ENCODE measurements around the gene NMNAT2.
"Not testable (repeated sequence)": the region's sequence is repeated elsewhere in the genome, so short reads cannot be mapped to it uniquely, and the experiment has no call there.

Gene NMNAT2

DNA sequence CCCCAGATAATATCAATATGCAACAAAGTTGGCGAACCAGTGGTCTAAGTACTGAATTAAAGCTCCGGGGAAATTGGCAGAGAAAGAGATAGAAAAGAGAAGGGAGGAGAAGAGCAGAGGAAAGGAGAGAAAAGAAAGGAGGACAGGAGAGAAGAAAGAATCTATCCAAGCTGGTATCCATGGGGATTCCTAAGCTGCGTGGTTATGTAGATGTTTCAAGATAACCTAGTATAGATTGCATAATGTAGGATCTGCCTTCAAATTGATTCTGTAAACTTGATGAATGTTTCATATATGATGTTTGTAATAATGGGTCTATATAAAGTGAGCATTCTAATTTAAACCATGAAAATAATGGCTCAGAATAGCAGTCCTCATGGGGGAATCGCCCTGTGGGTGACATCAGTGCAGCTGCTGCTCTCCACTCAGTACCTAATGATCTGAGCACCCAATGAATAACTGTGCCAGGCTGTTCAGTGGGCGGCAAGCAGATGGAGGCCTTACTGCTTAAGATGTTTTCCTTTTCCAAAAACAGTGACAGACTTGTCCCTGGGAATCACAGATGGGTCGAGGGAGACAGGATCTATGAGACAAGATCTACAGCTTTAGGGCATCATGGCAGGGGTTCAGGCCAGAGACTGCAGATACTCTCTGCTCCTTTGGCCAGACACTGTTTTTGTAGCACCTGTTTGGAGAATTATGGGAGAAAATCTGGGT lies 154.1 kb downstream of the NMNAT2 start:
- no peak for DNase-seq (ENCODE audit: low spot score)

GRCh38 chr1:183262628-183263200 lies 155.5 kb downstream of the NMNAT2 start:
- DNase-seq (ENCODE audit: low spot score) = no peak

DNA sequence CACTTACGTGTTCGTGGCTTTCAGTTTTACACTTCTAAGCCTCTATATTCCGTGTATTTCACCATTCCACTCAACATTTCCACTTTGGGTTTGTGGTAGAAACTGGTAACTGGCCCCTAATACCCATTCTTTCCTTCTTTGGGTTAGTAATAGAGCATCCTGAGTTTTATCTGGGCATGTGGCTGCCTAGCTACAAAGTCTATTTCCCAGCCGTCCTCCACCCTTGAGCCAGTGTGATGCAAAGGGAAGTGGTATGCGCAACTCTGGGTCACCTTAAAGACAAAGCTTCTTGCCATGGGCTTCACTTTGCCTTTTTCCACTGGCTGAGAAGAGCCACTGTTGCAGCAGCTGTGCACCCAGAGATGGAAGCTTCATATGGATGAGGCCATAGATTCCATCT lies 158.3 kb downstream of the NMNAT2 start:
- DNase-seq (ENCODE audit: low spot score) = no peak

- no peak for DNase-seq (ENCODE audit: low spot score)
These were observed 163.1 kb downstream of the NMNAT2 start for GRCh38 chr1:183255073-183255472.

GRCh38 chr1:183251959-183252450 lies 166.2 kb downstream of the NMNAT2 start:
- no peak for DNase-seq (ENCODE audit: low spot score)

GRCh38 chr1:183251101-183251958 lies 166.8 kb downstream of the NMNAT2 start:
- DNase-seq (ENCODE audit: low spot score) = no peak

GRCh38 chr1:183249941-183250452 lies 168.2 kb downstream of the NMNAT2 start:
- no peak for DNase-seq (ENCODE audit: low spot score)

GRCh38 chr1:183248989-183249691 lies 169.0 kb downstream of the NMNAT2 start:
- DNase-seq (ENCODE audit: low spot score) = no peak

DNA sequence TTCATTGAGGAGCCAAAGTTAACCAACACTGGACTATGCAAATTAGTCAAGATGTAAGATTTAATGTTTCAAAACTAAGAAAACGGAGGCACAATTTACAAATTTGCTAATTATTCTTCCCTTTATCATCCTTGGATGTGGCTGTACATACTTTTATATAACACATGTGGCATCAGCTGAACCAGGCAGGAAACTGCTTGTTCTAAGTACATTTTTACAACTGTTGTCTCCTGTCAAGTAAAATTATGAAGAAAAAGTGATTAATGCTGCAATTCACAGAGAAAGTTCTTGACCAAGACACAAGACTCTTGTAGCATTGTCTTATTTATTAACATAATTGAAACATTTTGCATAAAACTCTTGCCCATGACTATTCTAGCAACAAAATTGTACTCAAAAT lies 170.2 kb downstream of the NMNAT2 start:
- DNase-seq (ENCODE audit: low spot score) = no peak

DNA sequence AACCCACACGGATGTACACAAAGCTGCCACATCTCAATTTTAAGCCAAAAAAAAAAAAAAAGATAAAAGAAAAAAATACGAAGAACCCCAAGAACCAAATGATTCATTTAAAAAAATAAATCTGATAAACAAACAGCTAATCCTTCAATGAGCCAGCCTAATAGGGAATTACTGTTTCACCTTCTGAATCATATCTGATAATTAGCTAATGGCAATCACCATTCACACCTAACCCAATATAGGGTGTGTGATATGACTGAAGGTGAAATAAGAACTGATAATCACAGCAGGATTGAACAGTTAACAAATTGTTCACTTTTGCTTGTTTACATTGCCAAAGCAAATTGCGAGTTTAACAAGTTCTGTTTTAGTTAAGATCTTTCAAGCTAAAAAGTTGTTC lies 170.7 kb downstream of the NMNAT2 start:
- no peak for DNase-seq (ENCODE audit: low spot score)

DNA sequence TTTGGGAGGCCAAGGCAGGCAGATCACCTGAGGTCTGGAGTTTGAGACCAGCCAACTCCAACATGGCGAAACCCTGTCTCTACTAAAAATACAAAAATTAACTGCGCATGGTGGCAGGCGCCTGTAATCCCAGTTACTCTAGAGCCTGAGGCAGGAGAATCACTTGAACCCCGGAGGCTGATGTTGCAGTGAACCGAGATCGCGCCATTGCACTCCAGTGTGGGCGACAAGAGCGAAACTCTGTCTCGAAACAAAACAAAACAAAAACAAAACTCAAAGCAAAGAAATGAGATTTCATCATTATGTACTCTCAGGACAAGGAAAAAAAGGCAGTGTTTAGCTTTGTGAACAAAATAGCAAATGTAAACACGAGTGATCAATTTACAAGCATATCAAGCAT lies 171.1 kb downstream of the NMNAT2 start:
- no peak for DNase-seq (ENCODE audit: low spot score)

GRCh38 chr1:183246436-183246835 lies 171.7 kb downstream of the NMNAT2 start:
- no peak for DNase-seq (ENCODE audit: low spot score)

- DNase-seq (ENCODE audit: low spot score) = no peak
These were observed 172.8 kb downstream of the NMNAT2 start for GRCh38 chr1:183245357-183245756.

DNA sequence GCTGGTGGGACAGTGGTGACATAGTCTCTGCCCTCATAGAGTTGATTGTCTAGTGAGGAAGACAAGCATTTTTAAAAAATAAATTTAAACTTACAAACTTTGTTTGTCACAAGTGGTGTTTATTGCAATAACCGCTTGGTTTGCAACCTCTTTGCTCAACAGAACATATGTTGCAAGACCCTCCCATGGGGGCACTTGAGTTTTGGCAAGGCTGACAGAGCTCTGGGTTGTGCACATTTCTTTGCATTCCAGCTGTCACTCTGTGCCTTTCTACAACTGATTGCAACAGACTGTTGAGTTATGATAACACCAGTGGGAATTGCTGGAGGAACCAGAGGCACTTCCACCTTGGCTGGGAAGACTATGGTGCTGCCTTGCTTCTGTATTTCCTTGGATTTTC lies 173.7 kb downstream of the NMNAT2 start:
- DNase-seq (ENCODE audit: low spot score) = no peak

- no peak for DNase-seq (ENCODE audit: low spot score)
These were observed 174.8 kb downstream of the NMNAT2 start for GRCh38 chr1:183243161-183244050.

GRCh38 chr1:183242556-183242955 lies 175.6 kb downstream of the NMNAT2 start:
- no peak for DNase-seq (ENCODE audit: low spot score)

DNA sequence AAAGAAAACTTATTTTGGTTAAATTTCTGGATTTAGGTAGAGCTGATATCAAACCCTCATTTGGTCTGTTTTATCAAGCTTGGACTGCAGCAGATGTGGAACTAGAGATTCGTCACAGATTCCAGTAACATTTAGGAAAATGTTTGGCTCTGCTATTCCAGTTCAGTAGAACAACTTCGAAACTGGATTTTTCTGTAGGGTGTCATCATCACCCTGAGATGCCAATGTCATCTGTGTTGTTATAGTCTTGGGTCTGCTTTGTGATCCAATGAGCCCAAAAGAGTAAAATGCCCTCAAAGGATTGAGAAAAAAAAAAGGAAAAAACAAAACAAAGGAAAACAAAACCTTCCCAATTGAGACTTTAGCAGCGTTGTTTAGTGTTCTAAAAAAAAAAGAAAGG lies 176.7 kb downstream of the NMNAT2 start:
- no peak for DNase-seq (ENCODE audit: low spot score)

GRCh38 chr1:183240853-183241252 lies 177.3 kb downstream of the NMNAT2 start:
- not testable (repeated sequence) for DNase-seq (ENCODE audit: low spot score)

GRCh38 chr1:183240526-183240825 lies 177.7 kb downstream of the NMNAT2 start:
- DNase-seq (ENCODE audit: low spot score) = no peak

- no peak for DNase-seq (ENCODE audit: low spot score)
These were observed 178.2 kb downstream of the NMNAT2 start for GRCh38 chr1:183239793-183240525.
